Measurements from ENCODE around the gene SRGN. TPM values are rescaled to one million over a fixed set of nuclear protein-coding genes. Genes with fewer than 3 reads are reported as not detected.
"Not testable (repeated sequence)": the region's sequence is repeated elsewhere in the genome, so short reads cannot be mapped to it uniquely, and the experiment has no call there.

SRGN gene, protein sequence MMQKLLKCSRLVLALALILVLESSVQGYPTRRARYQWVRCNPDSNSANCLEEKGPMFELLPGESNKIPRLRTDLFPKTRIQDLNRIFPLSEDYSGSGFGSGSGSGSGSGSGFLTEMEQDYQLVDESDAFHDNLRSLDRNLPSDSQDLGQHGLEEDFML
- total RNA-seq = 100 to 1,000 TPM; 162 to 167 TPM

GRCh38 chr10:69087590-69088470 lies at the start of gene SRGN:
Gene SRGN, plus strand, starts transcription at chr10:69088103. Its CDS starts 55 bp downstream, at chr10:69088158.
- Mint-ChIP-seq H3K36me3 (peaks cover 7% of the 10 kb centered on the region), H3K4me1 (peaks cover 47% of the 10 kb centered on the region), H3K27me3 (no peaks in the 10 kb centered on the region), H3K9me3 (no peaks in the 10 kb centered on the region), H3K4me3 (peak within 1 kb of the TSS; percentile 86), H3K27ac (peak within 1 kb of the TSS; percentile 93)
- POLR2A ChIA-PET = interaction anchor here (0.6 to 2.5 kb wide), 14 partner anchors 9 to 380 kb away, joined by 3 to 21 read pairs (median 6); partner anchors contain the start of gene DDX21
- DNase-seq = peak; percentile 65
- ATAC-seq (ENCODE audit: low read depth) = peak; percentile 57

- H3K4me3 Mint-ChIP-seq; H3K27ac Mint-ChIP-seq; H3K36me3 Mint-ChIP-seq; DNase-seq; ATAC-seq (ENCODE audit: low read depth); POLR2A ChIA-PET; H3K9me3 Mint-ChIP-seq; H3K27me3 Mint-ChIP-seq: not testable (repeated sequence)
- peaks cover 16% of the 10 kb centered on the region for H3K4me1 Mint-ChIP-seq
Observed at GRCh38 chr10:69040904-69041303, 47.0 kb upstream of the SRGN start.

GRCh38 chr10:69042417-69042816 lies 45.5 kb upstream of the SRGN start:
- Mint-ChIP-seq H3K27ac (no peak overlapping the region), H3K4me1 (peaks cover 18% of the 10 kb centered on the region), H3K4me3 (no peak overlapping the region), H3K36me3 (no peaks in the 10 kb centered on the region), H3K27me3 (no peaks in the 10 kb centered on the region), H3K9me3 (no peaks in the 10 kb centered on the region)
- POLR2A ChIA-PET = no interaction called here
- ATAC-seq (ENCODE audit: low read depth) = no peak
- DNase-seq = no peak

GRCh38 chr10:69042838-69043237 lies 45.1 kb upstream of the SRGN start:
- no peak overlapping the region for H3K27ac Mint-ChIP-seq
- H3K4me1 Mint-ChIP-seq = peaks cover 18% of the 10 kb centered on the region
- H3K36me3 Mint-ChIP-seq = no peaks in the 10 kb centered on the region
- H3K4me3 Mint-ChIP-seq = no peak overlapping the region
- no peaks in the 10 kb centered on the region for H3K27me3 Mint-ChIP-seq
- no peak for ATAC-seq (ENCODE audit: low read depth)
- H3K9me3 Mint-ChIP-seq = no peaks in the 10 kb centered on the region
- DNase-seq = no peak
- POLR2A ChIA-PET = interaction anchor here (1.4 kb wide), 1 partner anchor 87 kb away, joined by 5 read pairs; the partner anchor contains the start of gene DDX21

GRCh38 chr10:69043931-69044531 lies 43.9 kb upstream of the SRGN start:
- H3K4me1 Mint-ChIP-seq = peaks cover 22% of the 10 kb centered on the region
- no peaks in the 10 kb centered on the region for H3K9me3 Mint-ChIP-seq
- POLR2A ChIA-PET = interaction anchor here (0.7 to 3.0 kb wide), 5 partner anchors 9 to 88 kb away, joined by 3 to 21 read pairs (median 4); partner anchors contain the start of genes DDX21 and SRGN
- ATAC-seq (ENCODE audit: low read depth) (peak; percentile 50), DNase-seq (no peak)
- H3K36me3 Mint-ChIP-seq = no peaks in the 10 kb centered on the region
- no peaks in the 10 kb centered on the region for H3K27me3 Mint-ChIP-seq
- H3K27ac Mint-ChIP-seq = peak overlapping the region; percentile 90
- peak overlapping the region; percentile 21 for H3K4me3 Mint-ChIP-seq

DNA sequence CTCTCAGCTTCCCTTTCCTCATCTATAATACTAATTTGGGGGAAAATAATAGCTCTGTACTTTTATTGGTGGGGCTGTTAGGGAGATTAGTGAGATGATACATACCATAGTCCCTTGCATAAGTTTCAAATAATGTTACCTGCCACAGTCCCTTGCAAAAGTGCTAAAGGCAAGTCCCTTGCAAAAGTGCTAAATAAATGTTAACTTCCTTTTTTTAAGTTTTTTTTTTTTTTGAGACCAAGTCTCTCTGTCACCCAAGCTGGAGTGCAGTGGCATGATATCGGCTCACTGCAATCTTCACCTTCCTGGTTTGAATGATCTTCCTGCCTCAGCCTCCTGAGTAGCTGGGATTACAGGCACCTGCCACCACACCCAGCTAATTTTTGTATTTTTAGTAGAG lies 43.4 kb upstream of the SRGN start:
- peak overlapping the region; percentile 21 for H3K4me3 Mint-ChIP-seq
- H3K36me3 Mint-ChIP-seq = no peaks in the 10 kb centered on the region

DNA sequence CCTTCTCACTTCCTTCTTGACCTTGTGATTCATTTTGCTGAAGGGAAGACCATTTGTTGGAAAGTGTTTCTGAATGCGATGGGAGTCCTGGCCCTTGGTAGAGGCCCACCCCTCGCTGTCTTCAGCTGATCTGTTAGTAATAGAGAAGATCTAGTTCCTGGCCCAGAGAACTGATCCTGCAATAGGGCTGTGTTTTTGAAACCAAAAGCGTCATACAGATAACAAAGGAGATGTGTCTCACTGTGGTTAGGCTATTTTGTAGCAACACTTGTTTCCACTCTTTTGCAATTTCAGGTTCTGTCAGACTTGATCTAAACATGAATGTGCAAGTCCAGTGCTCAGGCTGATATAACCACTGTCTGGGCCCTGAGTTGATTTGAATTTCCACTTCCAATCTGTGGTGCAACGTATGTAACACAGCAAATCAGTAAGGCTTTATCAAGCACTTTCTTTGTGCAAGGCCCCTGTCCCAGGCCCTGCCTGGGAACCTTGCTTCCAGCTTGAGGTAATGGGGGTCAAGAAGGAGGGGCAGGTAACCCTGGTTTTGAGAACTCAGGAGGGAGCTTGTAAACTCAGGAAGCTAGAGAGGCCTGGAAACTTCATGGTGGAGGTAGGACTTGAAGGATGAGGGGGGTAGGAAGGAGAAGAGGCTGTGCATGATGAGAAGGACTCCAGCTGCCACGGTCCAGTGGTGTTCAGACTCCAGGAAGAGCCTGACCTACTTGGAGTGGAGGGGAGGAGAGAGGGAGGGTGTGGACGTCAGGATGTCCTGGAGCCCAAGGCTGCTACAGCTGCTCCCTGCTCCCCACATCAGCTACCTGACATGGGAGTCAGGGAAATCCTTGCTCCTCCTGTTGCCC lies 42.2 kb upstream of the SRGN start:
- Mint-ChIP-seq H3K36me3 (no peaks in the 10 kb centered on the region), H3K9me3 (no peaks in the 10 kb centered on the region), H3K4me1 (peaks cover 25% of the 10 kb centered on the region), H3K27ac (peak overlapping the region; percentile 90), H3K27me3 (no peaks in the 10 kb centered on the region), H3K4me3 (peak overlapping the region; percentile 58)
- POLR2A ChIA-PET = interaction anchor here (0.8 to 3.0 kb wide), 5 partner anchors 9 to 44 kb away, joined by 3 to 21 read pairs (median 3); partner anchors contain the start of gene SRGN
- ATAC-seq (ENCODE audit: low read depth) (peak; percentile 63), DNase-seq (peak; percentile 43)

More for the DNA sequence above, 43.4 kb upstream of the SRGN start:
- peaks cover 23% of the 10 kb centered on the region for H3K4me1 Mint-ChIP-seq
- POLR2A ChIA-PET = interaction anchor here (0.6 to 3.0 kb wide), 6 partner anchors 8 to 102 kb away, joined by 3 to 21 read pairs (median 4); partner anchors contain the start of gene SRGN
- DNase-seq = no peak
- H3K27me3 Mint-ChIP-seq = no peaks in the 10 kb centered on the region
- no peak for ATAC-seq (ENCODE audit: low read depth)
- H3K9me3 Mint-ChIP-seq = no peaks in the 10 kb centered on the region
- H3K27ac Mint-ChIP-seq = peak overlapping the region; percentile 90

- no peak for DNase-seq
- H3K27me3 Mint-ChIP-seq = no peaks in the 10 kb centered on the region
- no peak for ATAC-seq (ENCODE audit: low read depth)
- H3K36me3 Mint-ChIP-seq = no peaks in the 10 kb centered on the region
- peaks cover 35% of the 10 kb centered on the region for H3K4me1 Mint-ChIP-seq
- H3K27ac Mint-ChIP-seq = peak overlapping the region; percentile 43
- POLR2A ChIA-PET = no interaction called here
- no peaks in the 10 kb centered on the region for H3K9me3 Mint-ChIP-seq
- H3K4me3 Mint-ChIP-seq = no peak overlapping the region
Observed at GRCh38 chr10:69047111-69047832, 40.6 kb upstream of the SRGN start.

DNA sequence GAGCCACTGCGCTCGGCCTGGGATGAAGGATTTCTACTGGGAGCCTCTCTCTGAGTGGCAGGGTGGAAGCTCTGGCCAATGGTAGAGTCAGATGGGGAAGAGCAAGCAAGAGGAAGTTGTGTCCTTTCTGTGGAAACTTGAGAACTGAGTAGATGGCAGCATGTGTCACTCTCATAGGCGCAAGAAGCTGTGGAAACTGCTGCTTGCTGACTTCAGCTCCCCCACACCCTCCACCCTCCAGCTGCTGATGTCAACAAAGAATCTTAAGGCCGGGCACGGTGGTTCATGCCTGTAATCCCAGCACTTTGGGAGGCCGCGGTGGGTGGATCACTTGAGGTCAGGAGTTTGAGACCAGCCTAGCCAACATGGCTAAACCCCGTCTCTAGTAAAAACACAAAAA lies 39.8 kb upstream of the SRGN start:
- Mint-ChIP-seq H3K4me1 (peaks cover 43% of the 10 kb centered on the region), H3K27ac (no peak overlapping the region), H3K36me3 (no peaks in the 10 kb centered on the region), H3K9me3 (no peaks in the 10 kb centered on the region), H3K4me3 (no peak overlapping the region), H3K27me3 (no peaks in the 10 kb centered on the region)
- no peak for DNase-seq
- POLR2A ChIA-PET = interaction anchor here (1.6 kb wide), 1 partner anchor 44 kb away, joined by 3 read pairs; no protein-coding TSS in a partner anchor
- no peak for ATAC-seq (ENCODE audit: low read depth)

GRCh38 chr10:69049566-69049961 lies 38.3 kb upstream of the SRGN start:
- ATAC-seq (ENCODE audit: low read depth) = no peak
- POLR2A ChIA-PET = interaction anchor here (0.5 to 1.6 kb wide), 3 partner anchors 39 to 276 kb away, joined by 3 read pairs; partner anchors contain the start of gene SRGN
- Mint-ChIP-seq H3K4me3 (no peak overlapping the region), H3K27ac (peak overlapping the region; percentile 68), H3K27me3 (no peaks in the 10 kb centered on the region), H3K9me3 (no peaks in the 10 kb centered on the region), H3K4me1 (peaks cover 41% of the 10 kb centered on the region), H3K36me3 (no peaks in the 10 kb centered on the region)
- DNase-seq = no peak

DNA sequence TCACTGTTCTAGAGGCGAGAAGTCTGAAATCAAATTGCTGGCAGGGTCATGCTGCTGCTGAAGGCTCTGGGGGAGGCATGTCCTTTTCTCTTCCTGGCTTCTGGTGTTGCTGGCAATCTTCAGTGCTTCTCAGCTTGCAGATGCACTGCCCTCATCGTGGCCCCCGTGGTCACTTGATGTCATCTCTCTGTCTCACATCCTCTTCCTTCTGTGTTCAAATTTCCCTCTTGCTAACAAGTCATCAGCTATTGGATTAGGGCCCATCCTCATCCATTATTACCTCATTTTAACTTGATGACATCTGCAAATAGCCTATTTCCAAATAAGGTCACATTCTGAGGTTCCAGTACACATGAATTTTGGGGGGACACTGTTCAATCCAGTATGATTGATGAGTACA lies 36.6 kb upstream of the SRGN start:
- DNase-seq = peak; percentile 50
- Mint-ChIP-seq H3K4me3 (peak overlapping the region; percentile 44), H3K27ac (peak overlapping the region; percentile 83), H3K27me3 (no peaks in the 10 kb centered on the region), H3K4me1 (peaks cover 43% of the 10 kb centered on the region), H3K36me3 (no peaks in the 10 kb centered on the region), H3K9me3 (no peaks in the 10 kb centered on the region)
- peak; percentile 85 for ATAC-seq (ENCODE audit: low read depth)
- POLR2A ChIA-PET = interaction anchor here (0.6 to 2.5 kb wide), 5 partner anchors 14 to 78 kb away, joined by 3 to 10 read pairs (median 5); partner anchors contain the start of gene SRGN

Measured in activated naive CD8-positive, alpha-beta T cell treated with anti-CD3 and anti-CD28 coated beads, Interleukin-2, amount 10 ng/mL, durations not matched to agents 7 days and 5 days (primary cell).